ENCODE results near the gene CTTN.

- TF ChIP-seq REST (IDR thresholded peaks at IDR 0.05; ENCODE audit: insufficient read depth in 1 of 2, low read depth in 2 of 2, low read length in 1 of 2) = no peak
- TF ChIP-seq, protein P1, sequence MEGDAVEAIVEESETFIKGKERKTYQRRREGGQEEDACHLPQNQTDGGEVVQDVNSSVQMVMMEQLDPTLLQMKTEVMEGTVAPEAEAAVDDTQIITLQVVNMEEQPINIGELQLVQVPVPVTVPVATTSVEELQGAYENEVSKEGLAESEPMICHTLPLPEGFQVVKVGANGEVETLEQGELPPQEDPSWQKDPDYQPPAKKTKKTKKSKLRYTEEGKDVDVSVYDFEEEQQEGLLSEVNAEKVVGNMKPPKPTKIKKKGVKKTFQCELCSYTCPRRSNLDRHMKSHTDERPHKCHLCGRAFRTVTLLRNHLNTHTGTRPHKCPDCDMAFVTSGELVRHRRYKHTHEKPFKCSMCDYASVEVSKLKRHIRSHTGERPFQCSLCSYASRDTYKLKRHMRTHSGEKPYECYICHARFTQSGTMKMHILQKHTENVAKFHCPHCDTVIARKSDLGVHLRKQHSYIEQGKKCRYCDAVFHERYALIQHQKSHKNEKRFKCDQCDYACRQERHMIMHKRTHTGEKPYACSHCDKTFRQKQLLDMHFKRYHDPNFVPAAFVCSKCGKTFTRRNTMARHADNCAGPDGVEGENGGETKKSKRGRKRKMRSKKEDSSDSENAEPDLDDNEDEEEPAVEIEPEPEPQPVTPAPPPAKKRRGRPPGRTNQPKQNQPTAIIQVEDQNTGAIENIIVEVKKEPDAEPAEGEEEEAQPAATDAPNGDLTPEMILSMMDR (IDR thresholded peaks at IDR 0.05) = no peak
- TF ChIP-seq POLR2AphosphoS5 (IDR thresholded peaks at IDR 0.05; ENCODE audit: low read depth, low read length) = no peak
- no peak for TF ChIP-seq SIN3A (IDR thresholded peaks at IDR 0.05; ENCODE audit: borderline replicate concordance, insufficient read depth, low read depth, low read length)
Observed at GRCh38 chr11:70407814-70408213, 9.5 kb downstream of the CTTN start.

Measured in Panc1 (cell line).